Gastroesophageal sphincter (tissue), 3 donors: ENCODE data around the gene MAPK1.

ENCODE experiments used
- CTCF ChIP-seq, 4 experiments: fragments of 200-600 bp in 2 of 4; fragments of 450-650 bp in 2 of 4; sonication (generic) in 1 of 4; IDR thresholded peaks; one replicate each; pipeline ENCODE4 v1.5.1; 2017 to 2019; ENCODE audit warnings: antibody characterized with exemption in 4 of 4, mild to moderate bottlenecking in 2 of 4, moderate library complexity in 2 of 4
- POLR2AphosphoS5 ChIP-seq: sonication (generic); formaldehyde crosslinking; IDR thresholded peaks from one replicate; pipeline ENCODE4 v1.6.1; 2017; ENCODE audit warnings: antibody characterized with exemption

- TF ChIP-seq POLR2AphosphoS5 = no peak
- no peak for TF ChIP-seq CTCF (IDR thresholded peaks at IDR 0.05)
These were observed 36.9 kb upstream of the MAPK1 start for GRCh38 chr22:21904250-21904789.
